Activated CD4-positive, CD25-positive, alpha-beta regulatory T cell treated with anti-CD3 and anti-CD28 coated beads, Interleukin-2, amount 50 U/mL, for 24 hours (primary cell): ENCODE measurements around the gene MKKS.
"Not testable (repeated sequence)": the region's sequence is repeated elsewhere in the genome, so short reads cannot be mapped to it uniquely, and the experiment has no call there.

Experiments used
- ATAC-seq, 2 donors: fragments of 150-1000 bp; cut with Tn5 transposase; one replicate each; pipeline ENCODE4 v1.10.0; 2021; ENCODE audit warnings: mild to moderate bottlenecking in 1 of 2, moderate library complexity in 1 of 2

Gene MKKS

GRCh38 chr20:10448270-10449156 is 14.5 kb upstream of the MKKS start:
- ATAC-seq = no peak

DNA sequence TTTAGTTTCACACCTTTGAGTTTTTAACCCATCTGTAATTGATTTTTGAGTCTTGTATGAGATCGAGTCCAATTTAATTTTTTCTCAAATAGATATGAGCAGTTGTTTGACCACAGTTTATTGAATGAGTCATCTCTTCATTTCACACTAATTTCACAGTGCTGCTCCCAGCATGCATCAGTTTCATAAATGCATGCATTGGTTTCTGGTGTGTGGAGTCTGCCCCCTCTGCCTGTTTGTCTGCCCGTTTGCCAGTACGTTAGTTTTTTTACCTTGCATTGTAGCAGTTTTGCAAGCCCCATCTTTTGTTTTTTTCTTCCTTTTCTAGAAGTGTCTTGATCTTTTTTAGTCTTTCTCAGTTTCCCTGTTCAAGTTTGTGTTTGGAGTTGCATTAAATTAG is 13.0 kb upstream of the MKKS start:
- peak; percentile 94 to 99 for ATAC-seq

DNA sequence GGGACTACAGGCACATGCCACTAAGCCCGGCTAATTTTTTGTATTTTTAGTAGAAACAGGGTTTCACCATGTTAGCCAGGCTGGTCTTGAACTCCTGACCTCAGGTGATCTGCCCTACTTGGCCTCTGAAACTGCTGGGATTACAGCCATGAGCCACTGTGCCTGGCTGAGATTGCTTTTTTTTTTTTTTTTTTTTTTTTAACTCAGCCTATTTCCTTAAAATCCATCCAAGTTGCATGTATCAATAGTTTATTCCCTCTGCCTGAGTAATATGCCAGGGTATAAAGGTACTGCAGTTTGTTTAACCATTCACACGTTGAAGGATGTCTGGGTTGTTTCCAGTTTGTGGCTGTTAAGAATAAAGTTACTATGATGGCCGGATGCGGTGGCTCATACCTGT is 11.7 kb upstream of the MKKS start:
- ATAC-seq = no peak

DNA sequence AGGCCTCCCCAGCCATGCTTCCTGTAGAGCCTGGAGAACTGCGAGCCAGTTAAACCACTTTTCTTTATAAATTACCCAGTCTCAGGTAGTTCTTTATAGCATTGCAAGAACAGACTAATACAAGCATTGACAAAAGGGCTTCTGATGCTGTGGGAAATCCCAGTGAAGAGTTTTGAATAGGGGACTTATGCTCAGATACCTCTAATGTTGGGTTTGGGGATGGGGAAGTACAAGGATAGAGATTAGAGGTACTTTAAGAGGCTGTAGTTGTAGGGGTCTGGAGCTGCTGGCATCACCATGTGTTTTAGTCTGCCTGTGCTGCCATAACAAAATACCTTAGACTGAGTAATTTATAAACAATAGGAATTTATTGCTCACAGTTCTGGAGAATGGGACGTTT is 9.9 kb upstream of the MKKS start:
- no peak for ATAC-seq

GRCh38 chr20:10438217-10438616 is 4.2 kb upstream of the MKKS start:
- no peak for ATAC-seq

DNA sequence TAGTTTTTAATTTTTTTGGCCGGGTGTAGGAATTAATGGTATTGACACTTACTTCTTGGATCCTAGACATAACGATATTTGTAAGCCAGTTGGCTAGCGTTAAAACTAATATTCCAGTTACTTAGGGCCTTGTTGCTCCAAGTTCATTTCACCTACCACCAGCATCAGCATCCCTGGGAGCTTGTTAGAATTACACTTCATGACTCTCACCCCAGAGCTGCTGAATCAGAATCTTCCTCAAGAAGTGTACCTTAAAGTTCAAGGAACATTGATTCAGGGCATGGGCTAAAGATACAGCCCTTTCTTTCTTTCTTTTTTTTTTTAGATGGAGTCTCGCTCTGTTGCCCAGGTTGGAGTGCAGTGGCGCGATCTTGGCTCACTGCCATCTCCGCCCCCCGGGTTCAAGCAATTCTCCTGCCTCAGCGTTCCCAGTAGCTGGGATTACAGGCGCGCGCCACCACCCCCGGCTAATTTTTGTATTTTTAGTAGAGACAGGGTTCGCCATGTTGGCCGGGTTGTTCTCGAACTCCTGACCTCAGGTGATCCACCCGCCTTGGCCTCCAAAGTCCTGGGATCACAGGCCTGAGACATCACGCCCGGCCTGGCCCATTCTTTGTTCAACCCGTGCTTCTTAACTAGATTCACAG is 2.2 kb upstream of the MKKS start:
- no peak for ATAC-seq

- peak; percentile 67 to 69 for ATAC-seq
Observed at GRCh38 chr20:10434832-10435812, 1.1 kb upstream of the MKKS start, which contains the start of gene SLX4IP. TSS of gene SLX4IP (plus strand) at chr20:10435305. CDS start at chr20:10458205, 22,900 bp downstream.

DNA sequence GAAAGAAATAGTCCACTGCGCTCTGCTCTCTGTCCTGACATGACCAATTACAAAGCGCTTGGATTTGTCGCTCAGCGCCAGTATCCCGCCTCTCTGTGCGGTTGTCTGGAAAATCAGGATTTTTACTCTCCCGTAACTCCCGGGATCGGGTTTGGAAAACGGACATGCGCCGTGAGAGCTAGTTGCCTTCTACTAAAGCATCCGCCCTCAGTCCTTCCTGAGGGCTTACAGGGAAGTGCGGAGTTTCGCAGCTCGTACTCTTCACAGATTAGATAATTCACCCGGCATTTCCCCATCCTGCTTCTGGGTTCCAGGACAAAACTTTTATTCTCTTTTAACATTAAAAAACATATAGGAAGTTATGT is 427 bp upstream of the MKKS start:
- ATAC-seq = peak; percentile 52 to 60

GRCh38 chr20:10433014-10433622 is 904 bp downstream of the MKKS start:
- ATAC-seq = no peak

DNA sequence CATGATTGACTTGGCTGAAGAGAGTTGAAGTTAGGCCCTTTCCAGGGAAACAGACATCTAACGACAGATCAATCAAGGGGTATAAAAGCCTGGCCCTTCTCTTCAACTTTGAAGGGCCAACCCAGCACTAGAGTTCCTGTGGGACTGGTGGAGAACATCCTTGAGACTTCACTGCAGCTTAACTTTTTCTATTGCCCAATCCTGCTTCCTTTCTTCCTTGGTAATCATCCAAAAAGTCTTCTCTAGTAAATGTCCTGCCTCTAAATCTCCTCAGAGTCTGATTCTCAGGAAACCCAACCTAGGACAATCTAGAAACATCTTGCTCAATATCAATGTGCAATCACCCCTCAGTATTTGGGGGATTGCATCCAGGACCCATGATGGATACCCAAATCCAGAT is 1.9 kb downstream of the MKKS start:
- ATAC-seq = no peak

GRCh38 chr20:10430704-10431103 is 3.3 kb downstream of the MKKS start:
- no peak for ATAC-seq

DNA sequence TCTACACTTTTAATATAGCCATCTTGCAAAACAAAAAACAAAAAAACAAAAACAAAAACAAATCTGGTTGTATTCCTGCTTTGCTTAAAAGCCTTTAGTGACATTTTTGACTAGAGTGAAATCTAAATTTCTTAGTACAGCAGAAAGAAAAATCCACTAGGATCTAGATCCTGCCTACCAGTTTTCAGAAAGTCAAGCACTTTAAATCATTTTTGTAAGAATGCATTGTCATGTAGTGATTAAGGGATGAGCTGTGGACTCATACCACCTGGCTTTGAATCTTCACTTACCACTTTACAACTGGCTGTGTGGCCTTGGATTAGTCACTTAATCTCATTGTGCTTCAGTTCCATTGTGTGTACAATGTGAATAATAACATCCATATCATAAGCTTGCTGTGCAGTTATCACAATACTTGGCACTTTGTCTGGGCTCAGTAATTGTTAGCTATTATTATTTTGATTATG is 4.0 kb downstream of the MKKS start:
- ATAC-seq = peak; percentile 36 to 44

- no peak for ATAC-seq
Observed at GRCh38 chr20:10429443-10429981, 4.5 kb downstream of the MKKS start.

GRCh38 chr20:10428008-10428407 is 6.0 kb downstream of the MKKS start:
- ATAC-seq = no peak

DNA sequence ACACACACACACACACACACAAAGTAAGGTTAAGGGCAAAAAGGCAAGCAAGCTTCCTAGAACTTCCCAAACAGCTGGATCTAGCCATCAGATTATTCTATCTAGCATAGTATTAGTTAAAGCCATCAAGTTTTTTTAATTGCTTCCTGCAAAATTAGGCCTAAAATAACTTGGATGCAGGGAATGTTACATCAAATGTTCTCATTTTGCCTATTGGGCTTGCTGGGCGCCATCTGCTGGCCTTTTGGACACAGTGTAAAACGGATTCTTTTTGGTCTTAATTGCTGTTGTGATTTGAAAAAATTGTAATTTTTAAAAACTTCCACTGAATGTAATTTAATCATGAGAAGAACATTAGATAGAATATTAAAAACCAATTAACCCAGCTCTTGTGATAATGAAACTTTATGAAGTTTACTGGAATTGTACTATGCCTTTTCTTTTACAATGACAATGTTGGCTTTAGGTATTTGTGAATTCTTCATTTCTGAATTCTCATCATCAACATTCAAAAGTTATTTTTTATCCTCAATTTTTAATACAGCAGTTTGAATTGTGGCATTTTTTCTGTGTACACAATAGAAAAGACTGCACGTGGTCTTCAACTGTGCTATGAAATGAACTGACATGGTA is 6.8 kb downstream of the MKKS start:
- no peak for ATAC-seq

DNA sequence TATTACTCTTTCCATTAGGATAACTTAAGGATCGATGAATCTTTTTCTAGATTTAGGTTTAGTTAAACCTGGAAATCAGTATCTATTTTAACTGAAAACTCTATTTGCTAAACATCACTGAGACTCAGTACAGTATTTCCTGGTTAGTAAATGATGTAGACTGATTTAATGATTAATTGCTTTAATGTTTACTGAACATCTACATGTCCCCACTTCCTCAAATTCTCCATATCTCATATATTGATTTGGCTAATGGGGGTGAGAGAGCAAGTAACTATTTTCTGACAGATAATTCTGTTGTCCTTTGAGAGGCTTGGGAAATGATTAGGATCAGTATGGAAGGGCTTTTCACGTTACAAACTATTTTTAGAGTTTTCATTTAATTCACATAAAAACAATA is 10.3 kb downstream of the MKKS start:
- ATAC-seq = no peak

GRCh38 chr20:10419550-10420133 is 14.4 kb downstream of the MKKS start:
- ATAC-seq = peak in 1 of 2 donors; percentile 62

- not testable (repeated sequence) for ATAC-seq
Observed at GRCh38 chr20:10417218-10417617, 16.8 kb downstream of the MKKS start.

DNA sequence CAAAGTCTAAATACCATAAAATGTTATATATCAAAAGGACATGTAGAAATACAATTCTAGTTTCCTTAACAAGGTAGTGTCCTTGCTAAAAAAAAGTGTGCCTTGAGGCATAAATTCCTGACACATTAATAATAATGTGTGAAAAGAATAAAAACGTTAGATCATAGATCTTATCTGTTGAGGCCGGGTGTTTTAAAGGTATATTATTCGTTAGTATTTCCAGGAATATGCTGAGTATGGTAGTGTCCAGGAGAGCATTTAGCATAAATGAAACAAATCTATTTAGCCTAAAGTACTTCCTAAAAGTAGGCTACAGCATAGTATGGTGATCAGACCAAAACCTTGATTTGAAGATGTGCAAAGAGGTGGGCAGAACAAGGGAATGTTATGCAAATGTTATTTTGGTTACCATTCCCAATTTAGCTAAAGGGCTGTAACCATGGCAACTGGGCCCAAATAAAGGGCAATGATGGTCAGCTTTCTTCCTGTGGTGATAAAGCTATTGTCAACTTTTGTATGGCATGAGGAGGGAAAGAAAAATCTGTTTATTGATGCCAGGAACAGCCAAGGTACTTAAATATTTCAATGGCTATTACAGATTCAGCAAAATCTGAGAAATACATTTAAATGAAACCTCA is 18.9 kb downstream of the MKKS start:
- no peak for ATAC-seq

DNA sequence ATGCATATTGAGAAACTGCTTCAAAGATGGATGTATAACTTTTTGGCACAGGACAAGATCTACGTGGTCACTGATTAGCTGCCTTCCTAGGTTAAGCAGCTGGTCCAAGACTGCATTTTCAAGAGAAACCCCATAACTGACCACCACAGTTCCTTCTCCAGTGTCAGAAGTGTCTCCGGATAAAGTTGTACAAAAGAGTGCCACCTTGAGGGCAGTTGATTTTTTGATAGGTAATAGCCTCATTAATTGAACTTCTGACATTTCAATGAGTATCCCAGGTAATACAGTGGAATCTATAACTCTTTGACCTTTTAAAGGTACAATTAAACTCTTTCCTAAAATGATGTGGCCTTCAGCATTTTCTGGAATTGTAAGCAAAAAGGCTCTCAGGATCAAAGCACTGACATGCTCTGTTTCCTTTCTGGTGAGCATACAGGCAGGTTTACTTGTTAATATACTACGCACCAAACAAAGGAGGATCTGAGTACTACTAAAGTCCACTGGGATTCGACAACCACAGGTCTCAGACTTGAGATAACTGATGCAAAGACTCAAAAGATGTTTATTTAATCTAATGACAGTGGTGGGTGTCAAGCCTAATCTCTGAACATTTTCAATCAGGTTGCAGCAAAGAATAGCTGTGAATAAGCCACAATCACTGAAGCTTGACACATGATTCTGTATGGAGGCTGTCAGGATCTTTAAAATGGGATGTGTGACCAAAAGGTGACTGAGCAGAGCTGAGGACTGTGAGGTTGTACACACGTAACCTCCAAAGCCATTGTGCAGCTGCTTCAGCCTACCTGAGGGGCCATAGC is 21.2 kb downstream of the MKKS start:
- ATAC-seq = no peak
